Parathyroid adenoma (tissue), 2 donors: ENCODE results near the gene GRIK1.

Experiments
- H2AFZ ChIP-seq: fragments of 300-600 bp; sonication (generic); one replicate; pipeline ENCODE4 v1.7.0; 2017; ENCODE audit warnings: antibody characterized with exemption, mild to moderate bottlenecking
- H3K27ac ChIP-seq: fragments of 300-600 bp; sonication (generic); one replicate; pipeline ENCODE4 v1.7.0; 2017
- H3K27me3 ChIP-seq: fragments of 300-600 bp; sonication (generic); one replicate; pipeline ENCODE4 v1.7.0; 2017; ENCODE audit warnings: low read length; ENCODE audit not compliant: control insufficient read depth, insufficient read depth
- H3K36me3 ChIP-seq: fragments of 300-600 bp; sonication (generic); one replicate; pipeline ENCODE4 v1.7.0; 2017; ENCODE audit warnings: low read length; ENCODE audit not compliant: control insufficient read depth, insufficient read depth
- H3K4me1 ChIP-seq: fragments of 300-600 bp; sonication (generic); one replicate; pipeline ENCODE4 v1.7.0; 2017; ENCODE audit warnings: control low read depth
- H3K4me2 ChIP-seq: fragments of 300-600 bp; sonication (generic); one replicate; pipeline ENCODE4 v1.7.0; 2017; ENCODE audit warnings: low read length
- H3K4me3 ChIP-seq: fragments of 300-600 bp; sonication (generic); one replicate; pipeline ENCODE4 v1.7.0; 2017; ENCODE audit warnings: low read depth, low read length
- H3K79me2 ChIP-seq: fragments of 300-600 bp; sonication (generic); one replicate; pipeline ENCODE4 v1.7.0; 2017; ENCODE audit warnings: control low read depth
- H3K9ac ChIP-seq: fragments of 300-600 bp; sonication (generic); one replicate; pipeline ENCODE4 v1.7.0; 2017; ENCODE audit warnings: mild to moderate bottlenecking
- H3K9me3 ChIP-seq: fragments of 300-600 bp; sonication (generic); one replicate; pipeline ENCODE4 v1.7.0; 2017; ENCODE audit warnings: low read length; ENCODE audit not compliant: control insufficient read depth
- CTCF ChIP-seq: fragments of 300-600 bp; sonication (generic); IDR thresholded peaks from one replicate; pipeline ENCODE4 v1.7.0; 2017; ENCODE audit warnings: antibody characterized with exemption, mild to moderate bottlenecking
- donor health status: primary hyperparathyroidism.

The GRIK1 gene

GRCh38 chr21:29529139-29529538, 410.7 kb downstream of the GRIK1 start:
- no peaks in the 10 kb centered on the region for H3K27me3 ChIP-seq
- H3K9me3 ChIP-seq: no peaks in the 10 kb centered on the region
- H3K9ac ChIP-seq: no peak overlapping the region
- no peaks in the 10 kb centered on the region for H3K79me2 ChIP-seq
- no peak overlapping the region for H3K4me3 ChIP-seq
- no peaks in the 10 kb centered on the region for H3K36me3 ChIP-seq
- TF ChIP-seq CTCF: no peak
- H2AFZ ChIP-seq: no peak overlapping the region
- no peak overlapping the region for H3K4me2 ChIP-seq
- H3K27ac ChIP-seq: no peak overlapping the region
- H3K4me1 ChIP-seq: no peaks in the 10 kb centered on the region

GRCh38 chr21:29526545-29526944, 413.3 kb downstream of the GRIK1 start:
- no peak overlapping the region for H3K27ac ChIP-seq
- no peak overlapping the region for H2AFZ ChIP-seq

GRCh38 chr21:29524055-29524454, 415.7 kb downstream of the GRIK1 start:
- Histone ChIP-seq H3K4me3 (no peak overlapping the region), H3K27ac (no peak overlapping the region), H2AFZ (no peak overlapping the region), H3K36me3 (no peaks in the 10 kb centered on the region), H3K4me2 (no peak overlapping the region), H3K4me1 (no peaks in the 10 kb centered on the region), H3K9ac (no peak overlapping the region), H3K79me2 (no peaks in the 10 kb centered on the region), H3K9me3 (no peaks in the 10 kb centered on the region), H3K27me3 (no peaks in the 10 kb centered on the region)
- TF ChIP-seq CTCF: no peak

More at GRCh38 chr21:29526545-29526944, 413.3 kb downstream of the GRIK1 start:
- Histone ChIP-seq H3K27me3 (no peaks in the 10 kb centered on the region), H3K79me2 (no peaks in the 10 kb centered on the region), H3K9me3 (no peaks in the 10 kb centered on the region), H3K4me1 (no peaks in the 10 kb centered on the region), H3K4me2 (no peak overlapping the region), H3K9ac (no peak overlapping the region), H3K4me3 (no peak overlapping the region), H3K36me3 (no peaks in the 10 kb centered on the region)
- TF ChIP-seq CTCF: no peak

GRCh38 chr21:29523646-29524045, 416.1 kb downstream of the GRIK1 start:
- Histone ChIP-seq H3K9ac (no peak overlapping the region), H3K4me1 (no peaks in the 10 kb centered on the region), H3K27me3 (no peaks in the 10 kb centered on the region), H3K36me3 (no peaks in the 10 kb centered on the region), H3K4me2 (no peak overlapping the region), H2AFZ (no peak overlapping the region), H3K4me3 (no peak overlapping the region), H3K27ac (no peak overlapping the region), H3K9me3 (no peaks in the 10 kb centered on the region), H3K79me2 (no peaks in the 10 kb centered on the region)
- no peak for TF ChIP-seq CTCF

GRCh38 chr21:29521872-29522271, 417.9 kb downstream of the GRIK1 start:
- no peak overlapping the region for H2AFZ ChIP-seq
- no peaks in the 10 kb centered on the region for H3K4me1 ChIP-seq
- H3K4me3 ChIP-seq: no peak overlapping the region
- no peak overlapping the region for H3K27ac ChIP-seq
- H3K27me3 ChIP-seq: no peaks in the 10 kb centered on the region
- H3K36me3 ChIP-seq: no peaks in the 10 kb centered on the region
- no peak overlapping the region for H3K4me2 ChIP-seq
- H3K9me3 ChIP-seq: no peaks in the 10 kb centered on the region
- no peak overlapping the region for H3K9ac ChIP-seq
- H3K79me2 ChIP-seq: no peaks in the 10 kb centered on the region
- TF ChIP-seq CTCF: no peak
